NCI-H460 (cell line): ENCODE measurements around the gene FNTB. TPM values are rescaled to one million over a fixed set of nuclear protein-coding genes. Genes with fewer than 3 reads are reported as not detected.

ENCODE experiments used
- DNase-seq: peaks from one replicate; pipeline ENCODE4 v3.0.0-alpha.2; 2016; ENCODE audit warnings: low read depth; ENCODE audit errors: extremely low read depth
- total RNA-seq: library from RNA; depleted of rRNA; stranded (reverse); fragments of >200 nt; shearing (Covaris generic); gene quantifications from 2 replicates; pipeline ENCODE4 v1.2.3, GENCODE V29; 2014

The FNTB gene
- total RNA-seq, 1 experiment from 2014 or later = 17.0 TPM

DNA sequence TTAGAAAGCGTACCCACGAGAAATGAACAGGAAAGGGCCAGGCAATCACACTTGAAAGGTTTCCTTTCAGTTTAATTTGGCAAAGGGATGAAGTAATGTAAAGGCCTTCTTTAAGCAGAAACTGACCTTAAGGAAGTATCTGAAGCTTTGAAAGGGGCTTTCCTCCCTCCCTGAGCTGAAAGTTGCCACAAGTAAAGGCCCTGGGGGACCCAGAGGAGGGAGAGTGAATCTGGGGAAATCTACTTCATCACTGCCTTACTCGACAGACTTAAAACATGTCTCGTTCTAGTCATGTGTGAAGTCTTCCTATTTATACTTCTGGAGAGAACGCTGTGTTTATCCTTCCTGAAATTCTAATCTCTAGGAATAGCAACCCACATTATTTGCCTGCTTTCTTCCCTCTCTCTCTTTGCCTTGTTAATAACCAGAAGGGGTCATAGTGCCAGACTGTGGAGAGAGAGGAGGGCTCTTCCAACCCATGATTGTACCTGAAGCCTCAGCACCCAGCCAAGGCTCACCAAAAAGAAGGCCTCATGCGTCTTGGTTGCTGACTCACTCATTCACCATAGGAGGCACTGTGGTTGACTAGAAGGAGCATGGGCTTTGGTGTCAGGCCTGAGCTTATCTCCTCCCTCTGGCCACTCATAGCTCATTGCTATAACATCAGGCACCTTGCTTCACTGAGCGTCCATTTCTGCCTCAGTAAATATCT is 33.9 kb upstream of the FNTB start:
- no peak for DNase-seq

DNA sequence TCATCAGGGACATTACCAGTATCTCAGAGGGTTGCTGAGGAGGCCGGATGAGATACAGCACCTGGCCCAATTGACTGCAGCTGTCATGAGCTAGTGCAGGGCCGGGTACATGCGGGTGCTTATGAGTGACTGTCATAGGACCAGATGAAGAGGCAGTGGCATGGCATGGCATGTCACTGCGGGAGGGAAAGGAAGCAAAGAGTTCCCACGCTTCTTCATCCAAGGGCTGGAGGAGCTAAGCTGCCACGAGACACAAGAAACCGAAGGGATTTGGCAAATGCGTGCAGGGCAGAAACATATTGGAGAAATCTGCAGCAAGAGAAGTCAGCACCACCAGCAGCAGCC is 33.4 kb upstream of the FNTB start:
- DNase-seq = no peak

DNA sequence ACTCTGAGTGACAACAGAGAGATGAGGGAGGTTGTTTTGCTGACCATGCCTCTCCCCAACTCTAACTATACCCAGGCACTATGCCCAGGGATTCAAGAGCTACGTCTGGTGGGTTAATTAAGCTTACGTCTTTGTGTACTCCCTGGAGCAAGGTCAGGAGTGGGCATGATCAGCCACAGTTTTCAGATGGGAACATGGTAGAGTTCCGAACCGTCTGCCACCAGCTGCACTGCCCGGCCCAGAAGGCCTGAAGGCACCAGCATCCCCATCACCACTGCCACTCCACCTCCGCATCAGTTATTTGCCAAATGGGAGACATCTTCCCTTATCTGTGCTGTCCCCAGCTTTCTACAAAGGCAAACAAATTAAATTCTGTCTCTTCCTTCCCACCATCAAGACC is 33.0 kb upstream of the FNTB start:
- DNase-seq = no peak

DNA sequence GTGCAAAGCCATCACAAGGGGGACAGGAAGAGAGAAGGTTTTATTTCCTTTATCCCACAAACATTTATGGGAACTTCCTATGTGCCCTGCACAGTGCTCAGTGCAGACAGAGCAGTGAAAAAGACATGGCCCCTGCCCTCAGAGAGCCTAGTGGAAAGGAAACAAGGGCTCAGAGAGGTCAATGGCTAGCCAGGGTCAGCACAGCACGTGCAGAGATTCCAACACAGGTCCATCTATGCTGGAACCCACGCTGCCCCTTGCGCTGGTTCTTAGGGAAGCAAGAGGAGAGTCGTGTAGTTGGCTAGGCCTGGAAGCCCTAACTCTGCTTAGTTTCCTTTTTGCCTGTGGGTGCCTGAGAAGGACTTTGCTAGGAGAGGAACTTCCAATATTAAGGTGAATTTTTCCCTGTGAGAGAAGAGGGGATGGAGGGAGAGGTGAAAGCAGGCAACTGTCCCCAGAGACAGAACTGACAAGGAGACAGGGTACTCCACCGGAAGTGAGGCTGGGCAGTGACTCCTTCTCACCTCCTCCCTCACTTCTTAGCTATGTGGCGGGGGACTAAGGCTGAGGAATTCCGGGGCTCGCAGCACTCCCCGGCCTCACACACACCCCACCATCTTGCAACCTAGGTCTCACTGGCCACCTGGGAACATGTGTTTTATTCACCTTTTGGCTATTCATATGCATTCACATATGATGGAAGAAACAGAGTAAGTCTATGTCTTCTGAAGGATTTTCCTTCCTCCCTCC is 32.0 kb upstream of the FNTB start:
- DNase-seq = no peak

DNA sequence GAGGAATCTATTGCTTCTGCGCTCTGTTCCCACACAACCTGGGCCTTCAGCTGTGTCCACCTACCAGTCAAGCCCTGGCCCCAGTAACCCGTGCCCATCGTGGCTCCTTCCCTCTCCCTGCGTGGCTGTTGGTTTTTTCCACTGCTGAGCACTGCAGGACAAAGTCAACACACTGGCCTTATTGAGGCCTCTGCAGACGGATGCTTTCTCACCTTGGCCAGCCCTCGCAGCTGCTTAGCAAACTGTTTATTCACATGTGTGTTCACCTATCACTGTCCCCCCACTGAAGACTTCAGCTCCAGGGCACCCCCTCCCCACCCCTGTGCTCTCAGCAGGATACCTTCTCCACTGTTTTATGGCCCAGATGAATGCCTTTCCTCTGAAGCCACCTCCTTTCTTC is 31.4 kb upstream of the FNTB start:
- no peak for DNase-seq

DNA sequence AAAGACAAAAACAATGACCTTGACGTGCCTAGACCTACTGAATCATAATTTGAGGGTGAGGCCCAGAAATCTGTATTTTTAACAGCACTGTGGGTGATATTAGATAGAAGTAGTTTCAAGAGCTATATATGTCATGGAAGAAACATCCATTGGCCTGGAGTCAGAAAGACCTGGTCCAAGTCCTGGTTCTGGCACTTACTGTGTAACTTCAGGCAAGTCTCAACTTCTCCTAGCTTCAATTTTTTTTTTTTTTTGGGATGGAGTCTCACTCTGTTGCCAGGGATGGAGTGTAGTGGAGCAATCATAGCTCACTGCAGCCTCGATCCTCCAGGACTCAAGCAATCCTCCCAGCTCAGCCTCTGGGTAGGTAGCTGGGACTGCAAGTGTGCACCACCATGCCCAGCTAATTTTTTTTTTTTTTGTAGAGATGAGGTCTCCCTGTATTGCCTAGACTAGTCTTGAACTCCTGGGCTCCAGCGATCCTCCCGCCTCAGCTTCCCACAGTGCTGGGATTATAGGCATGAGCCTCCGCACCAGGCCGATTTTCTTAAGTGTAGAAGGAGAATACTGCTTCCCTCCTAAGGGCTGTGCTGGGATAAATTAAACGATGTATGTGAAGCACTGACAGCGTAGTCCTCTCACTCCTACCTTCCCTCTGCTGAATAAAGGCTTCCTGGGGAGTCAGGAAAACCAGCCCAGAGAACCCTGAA is 29.8 kb upstream of the FNTB start:
- DNase-seq = no peak

DNA sequence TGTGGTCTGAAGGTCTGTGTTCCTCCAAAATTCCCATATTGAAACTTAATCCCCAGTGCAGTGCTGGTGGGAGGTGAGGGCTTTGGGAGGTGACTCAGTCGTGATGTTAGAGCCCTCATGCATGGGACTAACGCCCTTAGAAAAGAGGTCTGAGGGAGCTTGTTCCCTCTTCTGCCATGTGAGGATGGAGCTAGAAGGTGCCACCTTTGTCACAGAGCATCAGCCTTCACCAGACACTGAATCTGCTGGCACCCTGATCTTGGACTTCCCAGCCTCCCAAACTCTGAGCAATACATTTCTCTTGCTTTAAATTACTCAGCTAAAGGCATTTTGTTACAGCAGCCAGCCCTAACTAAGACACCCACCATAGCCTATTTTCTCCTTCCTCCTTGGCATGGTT is 28.5 kb upstream of the FNTB start:
- DNase-seq = no peak

DNA sequence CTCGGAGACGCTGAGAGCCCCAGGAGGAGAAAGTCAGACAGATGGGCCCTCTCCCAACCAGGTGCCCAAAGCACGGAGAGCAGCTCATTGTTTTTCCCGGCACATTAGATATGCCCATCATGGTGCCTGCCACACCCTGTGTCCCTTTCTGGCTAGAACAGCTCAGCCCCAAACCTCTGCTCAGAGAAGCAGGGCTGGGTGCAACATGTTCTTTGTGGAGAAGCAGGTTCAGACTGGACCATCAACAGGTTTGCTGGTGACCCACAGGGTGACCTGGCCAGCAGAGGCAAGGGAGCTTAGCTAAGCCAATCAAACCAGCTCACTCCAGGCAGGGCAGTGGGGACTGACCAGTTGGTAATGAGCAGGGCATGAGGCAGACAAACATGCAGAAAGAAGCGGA is 28.0 kb upstream of the FNTB start:
- no peak for DNase-seq

DNA sequence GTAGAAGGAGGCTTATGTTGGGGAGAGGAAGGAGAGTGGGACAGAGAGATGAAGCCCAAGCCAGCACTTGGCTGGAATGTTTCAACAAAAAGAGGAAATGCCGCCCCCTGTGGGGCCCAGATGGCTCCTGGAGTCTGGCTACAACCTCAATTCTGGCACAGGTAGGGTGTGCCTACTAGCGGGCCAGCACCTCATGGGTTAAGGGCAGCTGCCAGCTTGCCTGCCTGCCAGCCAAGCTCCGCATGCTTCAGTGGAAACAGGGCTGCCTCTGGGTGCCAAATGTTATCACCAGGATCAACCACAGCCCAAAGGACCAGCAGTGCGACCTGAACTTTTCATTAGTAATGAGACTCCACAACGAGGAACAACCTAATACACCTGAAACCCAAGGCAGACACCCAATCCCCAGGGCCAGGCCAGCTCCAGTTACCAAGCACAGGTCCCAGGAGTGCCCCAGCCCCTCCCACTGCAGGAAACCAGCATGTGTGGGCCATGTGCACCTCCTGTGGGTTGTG is 25.9 kb upstream of the FNTB start:
- DNase-seq = no peak

DNA sequence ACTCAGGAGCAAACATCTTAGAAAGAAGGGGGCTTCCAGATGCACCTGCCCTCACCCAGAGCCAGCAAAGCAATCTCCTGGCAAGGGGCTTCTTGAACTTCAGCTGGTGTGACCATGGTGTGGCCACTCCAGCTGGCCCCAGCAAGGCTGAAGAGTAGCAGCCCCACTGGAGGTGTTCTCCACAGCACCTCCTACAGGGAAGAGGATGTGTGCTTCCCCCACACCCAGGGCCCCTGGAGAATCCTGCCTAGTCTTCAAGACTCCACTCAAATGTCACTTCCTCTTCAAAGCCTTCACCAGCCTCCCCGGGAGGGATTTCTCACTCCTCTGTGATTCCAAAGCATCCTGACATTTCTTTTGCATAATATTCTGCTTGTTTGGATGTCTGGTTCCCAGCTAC is 23.1 kb upstream of the FNTB start:
- DNase-seq = no peak

DNA sequence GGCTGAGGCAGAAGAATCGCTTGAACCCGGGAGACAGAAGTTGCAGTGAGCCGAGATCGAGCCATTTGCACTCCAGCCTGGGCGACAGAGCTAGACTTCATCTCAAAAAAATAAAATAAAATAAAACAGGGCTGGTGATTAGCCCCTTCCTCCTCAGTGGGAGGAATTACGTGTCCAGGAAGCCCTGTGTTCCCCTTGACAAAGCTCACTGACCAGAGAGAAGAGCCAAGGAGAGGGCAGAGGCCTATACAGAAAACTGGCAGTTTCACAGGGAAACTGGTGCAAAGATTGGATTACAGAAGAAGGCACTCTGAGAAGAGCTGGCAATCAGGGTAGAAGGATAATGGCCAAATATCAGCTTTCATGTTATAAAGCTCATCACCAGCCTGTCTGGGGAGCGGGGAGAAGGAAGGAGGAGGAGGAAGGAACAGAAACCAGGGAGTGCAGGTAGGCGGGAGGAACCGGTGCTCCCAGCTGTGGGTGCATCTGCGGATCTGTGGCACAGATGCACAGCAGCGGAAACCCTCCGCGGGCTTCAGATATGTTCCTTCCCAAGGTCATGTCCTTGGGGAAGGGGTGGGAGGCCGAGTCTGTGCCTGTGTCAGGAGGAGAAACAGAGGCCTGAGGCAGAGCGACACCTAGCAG is 21.2 kb upstream of the FNTB start:
- DNase-seq = no peak

DNA sequence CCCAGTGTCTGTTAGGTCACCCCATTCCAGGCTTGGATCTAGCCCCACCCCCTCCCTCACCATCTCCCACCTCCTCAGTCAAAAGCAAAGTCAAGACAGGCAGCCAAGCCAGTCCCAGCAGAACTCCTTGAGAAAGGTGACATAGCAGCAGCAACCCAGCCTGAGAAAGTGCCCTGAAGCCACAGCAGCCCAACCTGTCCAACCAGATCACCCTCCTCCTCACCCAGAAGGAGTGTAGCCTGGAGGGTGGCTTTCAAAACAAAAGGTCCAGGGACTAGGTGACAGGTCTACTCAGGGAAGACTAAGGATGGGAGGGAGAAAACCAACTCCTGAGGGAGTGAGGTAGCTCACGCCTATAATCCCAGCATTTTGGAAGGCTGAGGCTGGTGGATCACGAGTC is 19.7 kb upstream of the FNTB start:
- DNase-seq = no peak

DNA sequence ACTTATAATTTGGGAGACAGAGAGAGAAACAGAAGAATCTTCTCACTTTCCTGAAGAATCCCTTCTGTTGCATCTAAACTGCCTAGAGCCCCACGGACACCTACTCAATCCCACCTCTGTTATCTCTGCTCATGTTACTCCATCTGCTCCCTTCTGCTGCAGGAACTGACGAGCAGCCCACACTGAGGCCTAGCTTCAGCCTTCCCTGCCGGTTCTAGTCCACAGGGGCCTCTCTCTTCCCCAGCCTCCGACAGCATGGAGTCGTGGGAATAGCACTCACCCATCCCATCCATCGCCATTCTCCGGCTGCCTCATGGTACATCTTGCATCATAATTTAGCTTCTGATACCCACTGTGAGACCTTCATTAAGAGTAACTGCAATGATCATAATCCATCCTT is 18.5 kb upstream of the FNTB start:
- no peak for DNase-seq

DNA sequence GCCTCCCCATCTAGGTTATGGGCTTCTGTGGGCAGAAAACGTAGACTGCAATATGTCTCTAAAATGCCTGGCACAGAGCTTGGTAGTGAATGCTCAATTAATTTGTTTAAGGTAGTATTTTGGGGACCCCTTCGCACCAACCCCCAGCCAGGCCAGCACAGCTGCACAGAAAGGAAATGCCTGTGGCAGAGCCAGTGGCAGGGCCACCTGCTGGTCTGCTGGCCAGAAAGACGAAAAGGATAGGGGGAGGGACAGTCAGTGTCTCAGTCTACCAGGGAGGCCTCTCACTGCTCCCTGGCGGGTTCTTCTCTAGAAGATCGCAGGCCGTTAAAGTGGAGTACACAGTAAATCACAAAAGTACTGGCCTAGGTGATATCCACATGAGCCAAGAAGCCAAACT is 18.0 kb upstream of the FNTB start:
- no peak for DNase-seq

DNA sequence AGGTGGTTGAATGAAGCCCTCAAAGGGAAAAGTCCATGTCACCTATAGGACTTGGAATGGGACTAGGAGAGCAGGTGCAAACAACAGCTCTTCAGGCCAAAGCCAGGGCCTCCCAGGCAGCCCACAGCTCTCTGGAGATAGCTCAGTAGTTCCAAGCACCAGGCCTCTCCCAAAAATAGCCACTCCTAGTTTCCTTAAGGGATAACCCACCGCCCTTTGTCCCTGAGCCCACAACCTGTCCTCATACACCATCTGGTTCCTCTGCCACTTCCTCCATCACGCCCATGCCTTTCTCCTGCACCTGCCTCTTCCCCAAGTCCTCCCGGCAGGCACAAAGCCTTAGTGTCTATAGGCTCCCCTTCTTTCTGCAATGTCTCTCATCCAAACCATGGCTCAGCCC is 16.7 kb upstream of the FNTB start:
- no peak for DNase-seq

DNA sequence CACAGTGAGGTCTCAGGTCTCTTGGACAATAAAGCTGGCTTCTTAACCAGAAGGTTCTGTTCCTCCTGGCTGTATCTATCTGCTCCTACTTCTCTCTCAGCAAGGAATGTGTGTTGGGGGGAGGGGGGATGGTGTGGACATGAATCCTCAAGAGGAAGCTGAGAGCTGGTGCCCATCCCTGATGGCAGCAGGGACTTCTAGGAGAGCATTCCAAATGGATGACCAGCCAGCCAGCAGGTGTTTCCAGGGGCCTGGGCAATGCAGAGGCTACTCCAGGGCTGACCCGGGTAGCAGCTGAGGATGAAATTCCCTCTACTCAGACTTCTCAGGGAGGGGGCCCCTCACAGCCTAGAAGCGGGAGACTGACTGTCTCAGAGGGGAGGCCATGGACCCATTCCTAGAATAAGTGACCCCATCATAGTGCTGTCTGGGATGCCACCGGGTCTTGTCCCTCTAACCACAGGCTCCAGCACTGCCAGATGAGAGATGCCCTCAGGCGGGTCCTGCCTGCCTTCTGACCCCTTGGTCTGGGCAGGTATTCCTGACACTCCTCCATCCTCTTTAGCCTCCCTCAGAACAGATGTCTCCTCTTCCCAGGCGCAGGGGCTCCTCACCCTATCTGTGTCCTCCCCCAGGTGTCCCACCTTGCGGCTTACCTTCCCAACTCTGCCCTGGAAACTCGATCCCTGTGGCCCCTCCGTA is 15.8 kb upstream of the FNTB start:
- DNase-seq = no peak

DNA sequence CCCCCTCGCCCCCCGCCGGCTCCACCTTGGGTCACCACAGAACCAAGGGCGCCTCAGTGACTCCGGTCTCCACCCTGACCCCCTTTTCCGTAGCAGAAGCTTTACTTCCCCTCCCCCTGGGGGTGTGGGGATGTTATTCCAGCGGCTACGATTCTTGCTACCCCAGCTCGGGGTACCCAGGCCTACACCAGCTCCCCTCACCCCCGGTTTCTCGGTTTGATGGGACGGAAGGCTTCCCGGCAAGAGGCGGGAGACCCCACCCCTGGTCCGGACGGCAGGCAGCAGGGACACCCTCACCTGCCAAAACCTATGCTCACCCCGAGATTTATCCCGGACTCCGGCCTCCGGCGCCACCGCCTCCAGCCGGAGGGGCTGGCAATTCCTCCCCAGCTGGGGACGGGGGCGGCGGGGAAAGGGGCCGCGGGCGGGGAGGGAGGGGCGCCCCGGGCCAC is 15.2 kb upstream of the FNTB start:
- no peak for DNase-seq

DNA sequence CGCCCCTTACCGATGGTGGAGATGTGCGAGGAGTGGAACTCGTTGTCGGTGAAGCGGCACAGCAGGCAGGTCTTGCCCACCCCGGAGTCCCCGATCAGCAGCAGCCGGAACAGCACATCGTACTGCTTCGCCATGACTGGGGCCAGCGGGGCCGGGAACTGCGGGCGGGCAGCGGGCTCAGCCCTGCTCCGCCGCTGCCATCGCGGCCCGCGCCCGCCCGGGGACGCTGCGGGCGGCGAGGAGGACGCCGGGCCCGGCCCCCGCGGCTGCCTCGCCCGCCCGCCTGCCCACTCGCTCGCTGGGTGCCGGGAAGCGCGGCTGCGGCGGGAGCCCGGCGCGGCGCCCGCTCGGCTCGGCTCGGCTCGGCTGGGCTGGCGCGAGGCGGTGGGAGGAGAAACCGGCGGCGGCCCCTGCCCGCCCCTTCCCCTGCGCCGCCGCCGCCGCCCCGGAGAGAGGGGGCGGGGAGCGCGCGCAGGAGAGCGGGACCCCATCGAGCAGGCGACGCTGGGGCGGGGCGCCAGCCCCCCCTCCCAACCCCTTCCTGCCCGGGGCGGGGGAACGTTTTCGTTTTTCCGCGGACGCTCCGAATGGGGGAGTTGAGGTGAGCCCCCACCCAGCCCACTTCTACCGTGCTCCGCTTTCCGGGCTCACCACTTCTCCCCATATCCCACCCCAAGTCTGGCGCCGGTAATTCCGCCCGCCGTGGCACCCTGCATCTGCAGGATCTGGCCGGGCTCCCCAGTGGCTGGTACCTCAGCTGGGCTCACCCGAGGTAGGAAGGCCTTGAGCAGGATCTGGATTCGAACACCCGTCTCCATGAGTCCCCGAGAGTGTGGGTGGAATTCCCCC is 14.5 kb upstream of the FNTB start, which contains the start of gene RAB15:
TSS of gene RAB15 (minus strand) at position 394 of the 849 bp plus-strand sequence. CDS start at position 134, 260 bp downstream.
- no peak for DNase-seq

DNA sequence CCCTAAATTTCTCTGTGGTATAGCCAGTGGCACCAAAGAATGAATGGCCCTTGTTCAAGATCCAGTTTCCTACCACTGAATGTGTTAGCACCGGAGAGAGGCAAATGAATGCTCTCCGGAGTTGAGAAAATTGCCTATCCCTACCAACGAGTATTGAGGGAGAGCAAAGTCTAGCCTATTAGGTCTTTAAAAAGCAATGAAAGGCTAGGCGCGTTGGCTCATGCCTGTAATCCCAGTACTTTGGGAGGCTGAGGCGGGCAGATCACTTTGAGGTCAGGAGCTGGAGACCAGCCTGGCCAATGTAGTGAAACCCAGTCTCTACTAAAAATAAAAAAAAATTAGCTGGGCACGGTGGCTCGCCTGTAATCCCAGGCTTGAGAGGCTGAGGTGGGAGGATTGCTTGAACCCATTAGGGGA is 13.7 kb upstream of the FNTB start:
- DNase-seq = no peak
